ENCODE data around the gene RIC1.

DNA sequence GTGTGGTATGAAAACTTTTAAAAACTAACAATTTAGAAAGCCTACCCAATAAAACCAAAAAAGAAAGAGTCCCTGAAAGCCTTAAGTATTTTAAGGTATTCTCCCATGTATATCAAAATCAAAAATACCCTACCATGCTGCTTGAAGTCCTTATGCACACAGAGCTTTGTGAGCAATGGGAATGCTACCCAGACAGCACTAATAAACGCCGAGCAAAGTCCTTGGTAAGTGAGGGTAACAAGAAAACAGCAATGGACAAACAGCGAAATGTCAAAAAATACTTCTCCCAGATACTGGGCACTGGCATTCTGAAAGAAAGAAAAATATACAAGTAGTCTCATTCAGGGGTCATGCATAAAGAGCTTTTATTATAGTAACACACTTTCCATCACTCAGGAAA, 176.6 kb downstream of the RIC1 start:
- TF ChIP-seq, protein P1, sequence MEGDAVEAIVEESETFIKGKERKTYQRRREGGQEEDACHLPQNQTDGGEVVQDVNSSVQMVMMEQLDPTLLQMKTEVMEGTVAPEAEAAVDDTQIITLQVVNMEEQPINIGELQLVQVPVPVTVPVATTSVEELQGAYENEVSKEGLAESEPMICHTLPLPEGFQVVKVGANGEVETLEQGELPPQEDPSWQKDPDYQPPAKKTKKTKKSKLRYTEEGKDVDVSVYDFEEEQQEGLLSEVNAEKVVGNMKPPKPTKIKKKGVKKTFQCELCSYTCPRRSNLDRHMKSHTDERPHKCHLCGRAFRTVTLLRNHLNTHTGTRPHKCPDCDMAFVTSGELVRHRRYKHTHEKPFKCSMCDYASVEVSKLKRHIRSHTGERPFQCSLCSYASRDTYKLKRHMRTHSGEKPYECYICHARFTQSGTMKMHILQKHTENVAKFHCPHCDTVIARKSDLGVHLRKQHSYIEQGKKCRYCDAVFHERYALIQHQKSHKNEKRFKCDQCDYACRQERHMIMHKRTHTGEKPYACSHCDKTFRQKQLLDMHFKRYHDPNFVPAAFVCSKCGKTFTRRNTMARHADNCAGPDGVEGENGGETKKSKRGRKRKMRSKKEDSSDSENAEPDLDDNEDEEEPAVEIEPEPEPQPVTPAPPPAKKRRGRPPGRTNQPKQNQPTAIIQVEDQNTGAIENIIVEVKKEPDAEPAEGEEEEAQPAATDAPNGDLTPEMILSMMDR (IDR thresholded peaks at IDR 0.05) = no peak
- TF ChIP-seq EP300 (IDR thresholded peaks at IDR 0.05) (no peak), POLR2AphosphoS5 (IDR thresholded peaks at IDR 0.05) (no peak), POLR2A (IDR thresholded peaks at IDR 0.05) (no peak)

Measured in upper lobe of left lung (tissue), 4 donors.